KOPT-K1 (cell line): ENCODE results near the gene DNAJB9.
"Not testable (repeated sequence)": the region's sequence is repeated elsewhere in the genome, so short reads cannot be mapped to it uniquely, and the experiment has no call there.

ENCODE experiments used
- H3K27ac ChIP-seq: fragments of 200-600 bp; sonication (generic); 2 replicates; pipeline ENCODE4 v1.5.1; 2016; ENCODE audit warnings: antibody characterized with exemption, mild to moderate bottlenecking, low read depth, low read length; ENCODE audit not compliant: poor library complexity, severe bottlenecking
- H3K36me3 ChIP-seq: fragments of 200-600 bp; sonication (generic); 2 replicates; pipeline ENCODE4 v1.5.1; 2017; ENCODE audit warnings: antibody characterized with exemption, mild to moderate bottlenecking, low read length, moderate library complexity; ENCODE audit not compliant: insufficient read depth
- H3K9me3 ChIP-seq: fragments of 200-600 bp; sonication (generic); 2 replicates; pipeline ENCODE4 v1.5.1; 2017; ENCODE audit warnings: antibody characterized with exemption, low read length, mild to moderate bottlenecking; ENCODE audit not compliant: insufficient read depth, poor library complexity, severe bottlenecking

The DNAJB9 gene

GRCh38 chr7:108548141-108548896, 21.4 kb upstream of the DNAJB9 start:
- not testable (repeated sequence) for H3K9me3 ChIP-seq, H3K27ac ChIP-seq, H3K36me3 ChIP-seq

- not testable (repeated sequence) for H3K27ac ChIP-seq, H3K36me3 ChIP-seq
- H3K9me3 ChIP-seq: peaks cover 37% of the 10 kb centered on the region
Observed at GRCh38 chr7:108556665-108557064, 13.0 kb upstream of the DNAJB9 start.

- peaks cover 37% of the 10 kb centered on the region for H3K9me3 ChIP-seq
- no peak overlapping the region for H3K27ac ChIP-seq
- peaks cover 9% of the 10 kb centered on the region; the same call in 1 of the 2 replicates for H3K36me3 ChIP-seq
Observed at GRCh38 chr7:108557191-108557590, 12.5 kb upstream of the DNAJB9 start.

GRCh38 chr7:108557617-108558016, 12.1 kb upstream of the DNAJB9 start:
- Histone ChIP-seq H3K9me3 (peaks cover 37% of the 10 kb centered on the region), H3K27ac (no peak overlapping the region), H3K36me3 (peaks cover 12% of the 10 kb centered on the region; the same call in 1 of the 2 replicates)

- Histone ChIP-seq H3K27ac (no peak overlapping the region), H3K36me3 (peaks cover 23% of the 10 kb centered on the region), H3K9me3 (peaks cover 37% of the 10 kb centered on the region)
Observed at GRCh38 chr7:108559253-108559652, 10.4 kb upstream of the DNAJB9 start.

GRCh38 chr7:108561047-108561619, 8.5 kb upstream of the DNAJB9 start:
- peaks cover 32% of the 10 kb centered on the region for H3K9me3 ChIP-seq
- no peak overlapping the region for H3K27ac ChIP-seq
- peaks cover 41% of the 10 kb centered on the region for H3K36me3 ChIP-seq

- no peak overlapping the region for H3K27ac ChIP-seq
- H3K36me3 ChIP-seq: peaks cover 48% of the 10 kb centered on the region
- H3K9me3 ChIP-seq: peaks cover 3% of the 10 kb centered on the region
Observed at GRCh38 chr7:108565987-108566386, 3.7 kb upstream of the DNAJB9 start.

GRCh38 chr7:108568801-108569380, 783 bp upstream of the DNAJB9 start:
- Histone ChIP-seq H3K9me3 (no peaks in the 10 kb centered on the region), H3K36me3 (peaks cover 46% of the 10 kb centered on the region), H3K27ac (peak overlapping the region; percentile 98)

GRCh38 chr7:108570146-108570755, 577 bp downstream of the DNAJB9 start:
- Histone ChIP-seq H3K36me3 (peaks cover 44% of the 10 kb centered on the region), H3K9me3 (no peaks in the 10 kb centered on the region), H3K27ac (peak overlapping the region; percentile 98)

GRCh38 chr7:108572480-108572879, 2.8 kb downstream of the DNAJB9 start:
- Histone ChIP-seq H3K9me3 (no peaks in the 10 kb centered on the region), H3K36me3 (peaks cover 41% of the 10 kb centered on the region), H3K27ac (no peak overlapping the region)

- H3K36me3 ChIP-seq: peaks cover 58% of the 10 kb centered on the region
- peaks cover 21% of the 10 kb centered on the region for H3K9me3 ChIP-seq
- no peak overlapping the region for H3K27ac ChIP-seq
Observed at GRCh38 chr7:108575156-108575555, 5.5 kb downstream of the DNAJB9 start.

- Histone ChIP-seq H3K9me3 (peaks cover 25% of the 10 kb centered on the region), H3K27ac (no peak overlapping the region), H3K36me3 (peaks cover 61% of the 10 kb centered on the region)
Observed at GRCh38 chr7:108576116-108576515, 6.4 kb downstream of the DNAJB9 start.

GRCh38 chr7:108578937-108579336, 9.3 kb downstream of the DNAJB9 start:
- Histone ChIP-seq H3K36me3 (peaks cover 42% of the 10 kb centered on the region), H3K27ac (no peak overlapping the region), H3K9me3 (peaks cover 25% of the 10 kb centered on the region)

- H3K9me3 ChIP-seq: peaks cover 25% of the 10 kb centered on the region
- peaks cover 31% of the 10 kb centered on the region for H3K36me3 ChIP-seq
- no peak overlapping the region for H3K27ac ChIP-seq
Observed at GRCh38 chr7:108580298-108580697, 10.6 kb downstream of the DNAJB9 start.
